ENCODE data around the gene GHITM. TPM values are rescaled to one million over a fixed set of nuclear protein-coding genes. Genes with fewer than 3 reads are reported as not detected.

The GHITM gene
- total and polyA plus RNA-seq, 2 of the 13 experiments (the other 11 are each of a cell fraction or from before 2014, with no cell fraction given): 163 to 212 TPM

- TF ChIP-seq KIAA2018 (CRISPR knock-in tag; IDR thresholded peaks at IDR 0.05; ENCODE audit: borderline replicate concordance) (no peak), ZNF556 (CRISPR knock-in tag; IDR thresholded peaks at IDR 0.05; ENCODE audit: borderline replicate concordance) (peak; percentile 72; the same call in 1 of the 2 replicates), RBFOX2 (IDR thresholded peaks at IDR 0.05; ENCODE audit: low read depth, low read length) (peak; percentile 97), TOPORS (CRISPR knock-in tag; IDR thresholded peaks at IDR 0.05) (no peak), ZNF34 (CRISPR knock-in tag; IDR thresholded peaks at IDR 0.05; ENCODE audit: borderline replicate concordance) (peak; percentile 95; the same call in 1 of the 2 replicates), ARID2 (CRISPR knock-in tag; IDR thresholded peaks at IDR 0.05; ENCODE audit: borderline replicate concordance) (peak; percentile 64; the same call in 1 of the 2 replicates), IRF2 (CRISPR knock-in tag; IDR thresholded peaks at IDR 0.05) (peak; percentile 95), MAFG (CRISPR knock-in tag; IDR thresholded peaks at IDR 0.05) (peak; percentile 95), PPARG (CRISPR knock-in tag; conservative IDR thresholded peaks at IDR 0.05) (no peak), RBM22 (optimal IDR thresholded peaks at IDR 0.05; ENCODE audit: low read length) (no peak), SETDB1 (CRISPR knock-in tag; IDR thresholded peaks at IDR 0.05; ENCODE audit: borderline replicate concordance) (no peak), EED (CRISPR knock-in tag; IDR thresholded peaks at IDR 0.05) (peak; percentile 72; the same call in 1 of the 2 replicates), GZF1 (CRISPR knock-in tag; IDR thresholded peaks at IDR 0.05) (no peak), XRCC5 (optimal IDR thresholded peaks at IDR 0.05; ENCODE audit: low read length) (peak; percentile 72), ZNF205 (CRISPR knock-in tag; IDR thresholded peaks at IDR 0.05) (no peak), ZSCAN12 (CRISPR knock-in tag; IDR thresholded peaks at IDR 0.05) (no peak), ZNF703 (CRISPR knock-in tag; IDR thresholded peaks at IDR 0.05; ENCODE audit: borderline replicate concordance) (peak; percentile 74; the same call in 1 of the 2 replicates), HNRNPH1 (optimal IDR thresholded peaks at IDR 0.05; ENCODE audit: low read depth, low read length) (no peak), ZNF432 (CRISPR knock-in tag; IDR thresholded peaks at IDR 0.05; ENCODE audit: borderline replicate concordance) (no peak)
Observed at GRCh38 chr10:84139126-84140035, at the start of gene GHITM (continued).

All from HepG2 (cell line).